AG04449 (cell line): Measurements from ENCODE around the gene TPCN2.

Experiments
- CTCF ChIA-PET: fragments of 350-600 bp; formaldehyde crosslinking; extraction: SDS; loops from one replicate; lab custom pipeline; 2021; ENCODE audit warnings: antibody characterized with exemption; lab: Yijun Ruan, JAX
- POLR2A ChIA-PET: fragments of 400-600, 350-600 bp; formaldehyde crosslinking; extraction: SDS; loops from one replicate; lab custom pipeline; 2020; ENCODE audit warnings: antibody characterized with exemption, inconsistent platforms; lab: Yijun Ruan, JAX
- DNase-seq: peaks from one replicate; pipeline ENCODE4 v3.0.0-alpha.2; 2010; ENCODE audit warnings: low read depth, low spot score
- H3K4me3 ChIP-seq: 2 replicates; pipeline ENCODE4 v1.5.1; 2011; ENCODE audit warnings: low read depth, mild to moderate bottlenecking, control low read depth, low read length
- TF ChIP-seq, protein P1 (sequence below): IDR thresholded peaks from one replicate; pipeline ENCODE4 v1.5.1; 2011; ENCODE audit warnings: mild to moderate bottlenecking, moderate library complexity, low read length, control low read depth, inconsistent platforms; ENCODE audit not compliant: insufficient read depth; ENCODE audit errors: missing control alignments

Gene TPCN2

DNA sequence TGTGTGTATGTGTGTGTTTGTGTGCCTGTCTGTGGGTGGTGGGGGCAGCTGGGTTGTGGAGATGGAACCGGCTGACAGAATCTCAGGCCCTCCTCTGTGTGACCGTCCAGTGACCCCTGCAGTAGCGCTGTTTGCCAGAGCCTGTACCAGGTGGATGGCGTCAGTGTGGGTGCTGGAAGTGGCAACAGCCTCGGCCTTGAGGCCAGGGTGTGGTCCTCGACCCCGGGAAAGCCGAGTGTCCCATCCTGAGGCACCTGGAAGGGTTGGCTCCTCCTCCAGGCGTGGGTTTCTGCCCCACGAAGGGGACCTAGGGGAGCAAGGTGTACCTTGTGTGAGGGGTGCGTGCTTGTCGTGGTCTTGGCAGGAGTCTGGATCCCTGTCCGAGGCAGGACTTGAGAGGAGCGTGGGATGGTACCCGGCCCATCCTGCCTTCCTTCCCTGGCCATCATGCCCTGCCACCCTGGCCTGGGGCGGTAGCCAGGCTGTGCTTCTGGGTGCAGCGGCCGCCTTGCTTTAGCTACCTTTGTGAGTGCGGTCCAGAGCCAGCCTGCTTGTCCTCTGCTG, 16.5 kb downstream of the TPCN2 start:
- no peak overlapping the region for H3K4me3 ChIP-seq
- ChIA-PET POLR2A (no interaction called here), CTCF (interaction anchor here (1.5 kb wide), 1 partner anchor 13 kb away, joined by 6 read pairs; no protein-coding TSS in a partner anchor)
- no peak for DNase-seq
- TF ChIP-seq, protein P1, sequence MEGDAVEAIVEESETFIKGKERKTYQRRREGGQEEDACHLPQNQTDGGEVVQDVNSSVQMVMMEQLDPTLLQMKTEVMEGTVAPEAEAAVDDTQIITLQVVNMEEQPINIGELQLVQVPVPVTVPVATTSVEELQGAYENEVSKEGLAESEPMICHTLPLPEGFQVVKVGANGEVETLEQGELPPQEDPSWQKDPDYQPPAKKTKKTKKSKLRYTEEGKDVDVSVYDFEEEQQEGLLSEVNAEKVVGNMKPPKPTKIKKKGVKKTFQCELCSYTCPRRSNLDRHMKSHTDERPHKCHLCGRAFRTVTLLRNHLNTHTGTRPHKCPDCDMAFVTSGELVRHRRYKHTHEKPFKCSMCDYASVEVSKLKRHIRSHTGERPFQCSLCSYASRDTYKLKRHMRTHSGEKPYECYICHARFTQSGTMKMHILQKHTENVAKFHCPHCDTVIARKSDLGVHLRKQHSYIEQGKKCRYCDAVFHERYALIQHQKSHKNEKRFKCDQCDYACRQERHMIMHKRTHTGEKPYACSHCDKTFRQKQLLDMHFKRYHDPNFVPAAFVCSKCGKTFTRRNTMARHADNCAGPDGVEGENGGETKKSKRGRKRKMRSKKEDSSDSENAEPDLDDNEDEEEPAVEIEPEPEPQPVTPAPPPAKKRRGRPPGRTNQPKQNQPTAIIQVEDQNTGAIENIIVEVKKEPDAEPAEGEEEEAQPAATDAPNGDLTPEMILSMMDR: no peak

DNA sequence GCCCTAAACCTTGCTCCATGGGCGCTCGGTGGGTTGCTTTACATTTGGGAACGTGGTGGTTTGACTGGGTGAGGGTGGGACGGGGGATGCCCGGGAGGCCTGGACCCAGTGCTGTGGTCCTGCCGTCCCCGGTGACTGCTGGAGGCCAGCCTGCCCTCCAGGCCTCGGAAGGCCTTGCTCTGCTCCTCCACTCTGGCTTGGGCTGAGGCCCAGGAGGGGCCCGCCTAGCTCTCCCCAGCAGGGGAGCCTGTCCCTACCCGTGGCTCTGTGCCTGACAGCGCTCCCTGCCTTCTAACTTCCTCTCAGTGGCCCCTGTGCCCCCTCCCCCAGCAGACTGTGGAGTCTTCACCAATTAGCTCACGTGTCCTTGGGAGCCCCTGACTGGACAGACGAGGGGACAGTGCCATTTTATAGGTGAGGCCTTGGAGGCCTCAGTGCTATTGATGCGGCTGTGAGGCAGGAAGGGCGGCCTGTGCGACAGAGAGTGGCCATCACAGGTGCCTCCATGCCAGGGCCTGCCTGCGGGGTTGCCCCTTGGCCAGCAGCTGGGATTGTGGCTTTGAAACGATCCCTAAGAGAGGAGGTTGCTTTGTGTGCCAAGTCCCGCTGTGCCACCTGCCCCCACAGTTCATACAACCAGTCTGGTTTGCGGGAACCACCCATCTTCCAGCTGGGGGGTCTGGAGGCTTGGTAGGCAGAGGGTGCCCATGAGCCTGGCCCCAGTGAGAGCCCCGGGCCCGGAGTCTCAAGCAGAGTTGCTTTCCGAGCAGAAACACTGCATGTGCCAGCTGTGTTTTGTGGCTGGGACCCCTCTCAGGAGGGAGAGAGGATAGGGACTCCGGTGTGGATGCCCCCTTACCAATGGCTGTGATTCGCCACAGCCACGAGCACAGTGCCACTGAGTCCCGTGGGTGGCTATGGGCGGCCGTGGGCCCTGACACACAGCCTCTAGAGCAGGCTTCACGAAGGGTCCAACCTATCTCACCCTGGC, 17.7 kb downstream of the TPCN2 start:
- no peak for DNase-seq
- ChIA-PET POLR2A (no interaction called here), CTCF (interaction anchor here (1.5 kb wide), 1 partner anchor 14 kb away, joined by 6 read pairs; no protein-coding TSS in a partner anchor)
- no peak overlapping the region for H3K4me3 ChIP-seq
- TF ChIP-seq, protein P1: no peak

DNA sequence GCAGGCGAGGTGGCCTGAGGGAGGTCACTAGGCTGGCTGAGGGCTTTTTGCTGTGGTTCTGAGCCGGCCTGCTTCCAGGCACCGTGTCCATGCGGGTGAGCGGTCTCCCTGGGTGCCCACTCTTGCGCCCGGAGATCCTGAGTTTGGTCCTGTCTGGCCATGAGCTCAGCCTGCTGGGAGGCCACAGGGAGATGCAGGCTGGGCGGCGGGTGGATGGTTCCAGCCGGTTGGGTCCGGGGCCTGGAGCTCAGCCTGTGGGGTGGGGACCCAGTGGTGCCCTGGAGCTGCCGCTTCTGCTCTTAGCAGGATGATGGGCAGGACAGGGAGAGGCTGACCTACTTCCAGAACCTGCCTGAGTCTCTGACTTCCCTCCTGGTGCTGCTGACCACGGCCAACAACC, 18.5 kb downstream of the TPCN2 start:
- POLR2A ChIA-PET: no interaction called here
- no peak for DNase-seq
- H3K4me3 ChIP-seq: no peak overlapping the region
- CTCF ChIA-PET: no interaction called here
- TF ChIP-seq, protein P1: no peak

DNA sequence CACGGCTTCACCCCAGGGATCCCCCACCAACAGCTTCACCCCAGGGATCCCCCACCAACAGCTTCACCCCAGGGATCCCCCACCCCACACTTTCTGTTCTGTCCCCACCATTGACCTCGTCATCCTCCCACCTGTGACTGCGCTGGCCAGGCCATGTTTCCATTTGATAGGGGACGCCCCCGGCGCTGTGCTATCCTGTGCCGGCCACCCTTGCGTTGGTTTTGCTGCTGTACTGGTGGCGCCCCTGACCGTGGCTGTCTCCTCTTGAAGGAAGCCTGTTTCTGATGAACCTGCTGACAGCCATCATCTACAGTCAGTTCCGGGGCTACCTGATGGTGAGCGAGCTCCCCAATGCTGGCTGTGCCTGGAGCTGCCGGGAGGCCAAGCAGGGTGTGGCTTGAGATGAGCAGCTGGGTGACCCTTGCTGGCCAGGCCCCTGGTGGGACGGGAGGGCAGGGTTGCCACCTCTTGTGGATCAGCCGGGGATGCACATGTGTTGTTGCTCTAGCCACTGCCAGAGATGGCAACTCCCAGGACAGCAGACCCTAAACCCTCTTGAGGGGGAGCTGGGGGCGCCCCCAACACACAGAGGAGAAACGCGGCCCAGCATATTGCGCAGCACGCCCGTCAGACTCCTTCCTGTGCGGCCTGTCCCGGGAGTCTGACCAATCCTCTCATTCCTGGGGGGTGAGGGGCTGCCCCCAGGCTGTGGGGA, 22.5 kb downstream of the TPCN2 start:
- POLR2A ChIA-PET: interaction anchor here (0.9 kb wide), 1 partner anchor 22 kb away, joined by 3 read pairs; the partner anchor contains the start of gene TPCN2
- DNase-seq: no peak
- CTCF ChIA-PET: interaction anchor here (0.9 to 1.2 kb wide), 3 partner anchors 18 to 599 kb away, joined by 3 to 4 read pairs (median 3); no protein-coding TSS in a partner anchor
- no peak overlapping the region for H3K4me3 ChIP-seq
- TF ChIP-seq, protein P1: no peak

DNA sequence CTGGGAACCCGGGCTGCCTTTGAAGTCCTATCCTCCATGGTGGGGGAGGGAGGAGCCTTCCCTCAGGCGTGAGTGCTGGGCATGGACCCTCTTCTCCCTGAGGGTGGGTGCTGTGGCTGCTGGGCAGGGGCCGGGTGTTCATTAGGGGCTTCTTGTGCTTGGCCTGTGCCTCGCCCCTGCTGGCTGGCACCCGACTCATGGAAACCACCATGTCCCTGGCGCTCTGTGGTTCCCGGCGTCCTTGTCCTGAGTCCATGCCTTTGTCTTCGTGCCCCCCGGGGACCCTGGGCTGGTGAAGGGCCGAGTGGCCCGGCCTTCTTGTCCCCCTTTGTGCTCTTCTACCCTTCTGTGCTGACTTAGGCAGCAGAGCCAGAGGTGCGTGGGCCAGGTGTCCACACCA, 23.2 kb downstream of the TPCN2 start:
- no peak overlapping the region for H3K4me3 ChIP-seq
- CTCF ChIA-PET: no interaction called here
- DNase-seq: no peak
- POLR2A ChIA-PET: no interaction called here
- TF ChIP-seq, protein P1: no peak

DNA sequence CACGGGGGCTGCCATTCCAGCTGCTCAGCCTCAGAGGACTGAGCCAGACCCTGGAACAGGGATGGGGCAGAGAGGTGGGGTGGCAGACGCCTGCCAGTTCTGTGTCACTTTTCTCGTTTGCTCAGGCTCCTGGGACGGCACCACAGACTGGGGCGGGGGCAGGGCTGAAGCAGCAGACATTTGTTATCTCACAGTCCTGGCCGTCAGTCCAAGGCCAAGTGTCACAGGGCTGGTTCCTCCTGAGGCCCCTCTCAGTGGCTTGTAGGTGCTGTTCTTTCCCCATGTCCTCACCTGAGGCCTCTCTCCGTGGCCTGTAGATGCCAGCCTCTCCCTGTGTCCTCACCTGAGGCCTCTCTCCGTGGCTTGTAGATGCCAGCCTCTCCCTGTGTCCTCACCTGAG, 24.7 kb downstream of the TPCN2 start:
- H3K4me3 ChIP-seq: no peak overlapping the region
- POLR2A ChIA-PET: no interaction called here
- CTCF ChIA-PET: no interaction called here
- TF ChIP-seq, protein P1: no peak
- no peak for DNase-seq
